Measurements from ENCODE around the gene ZBED4.

Gene ZBED4

DNA sequence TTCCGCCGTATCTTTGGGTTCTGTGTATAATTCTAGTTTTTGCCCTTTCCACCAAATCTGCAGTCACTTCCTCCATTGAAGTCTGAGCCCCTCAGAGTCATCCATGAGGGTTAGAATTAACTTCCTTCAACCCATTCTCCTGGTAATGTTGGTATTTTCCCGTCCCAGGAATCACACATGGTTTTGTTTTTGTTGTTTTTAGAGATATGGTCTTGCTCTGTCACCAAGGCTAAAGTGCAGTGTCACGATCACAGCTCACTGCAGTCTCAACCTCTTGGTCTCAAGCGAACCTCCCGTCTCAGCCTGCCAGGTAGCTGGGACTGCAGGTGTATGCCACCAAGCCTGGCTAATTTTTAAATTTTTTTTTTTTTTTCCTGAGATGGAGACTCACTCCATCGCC, 18.7 kb downstream of the ZBED4 start:
- DNase-seq (ENCODE audit: insufficient read length) = no peak
- TF ChIP-seq TAF1 (IDR thresholded peaks at IDR 0.05; ENCODE audit: borderline replicate concordance, low read depth, low read length) (no peak), POLR2AphosphoS5 (IDR thresholded peaks at IDR 0.05; ENCODE audit: low read depth, low read length) (no peak), POLR2A (IDR thresholded peaks at IDR 0.05; ENCODE audit: low read depth, low read length) (no peak)
- FAIRE-seq = no peak

DNA sequence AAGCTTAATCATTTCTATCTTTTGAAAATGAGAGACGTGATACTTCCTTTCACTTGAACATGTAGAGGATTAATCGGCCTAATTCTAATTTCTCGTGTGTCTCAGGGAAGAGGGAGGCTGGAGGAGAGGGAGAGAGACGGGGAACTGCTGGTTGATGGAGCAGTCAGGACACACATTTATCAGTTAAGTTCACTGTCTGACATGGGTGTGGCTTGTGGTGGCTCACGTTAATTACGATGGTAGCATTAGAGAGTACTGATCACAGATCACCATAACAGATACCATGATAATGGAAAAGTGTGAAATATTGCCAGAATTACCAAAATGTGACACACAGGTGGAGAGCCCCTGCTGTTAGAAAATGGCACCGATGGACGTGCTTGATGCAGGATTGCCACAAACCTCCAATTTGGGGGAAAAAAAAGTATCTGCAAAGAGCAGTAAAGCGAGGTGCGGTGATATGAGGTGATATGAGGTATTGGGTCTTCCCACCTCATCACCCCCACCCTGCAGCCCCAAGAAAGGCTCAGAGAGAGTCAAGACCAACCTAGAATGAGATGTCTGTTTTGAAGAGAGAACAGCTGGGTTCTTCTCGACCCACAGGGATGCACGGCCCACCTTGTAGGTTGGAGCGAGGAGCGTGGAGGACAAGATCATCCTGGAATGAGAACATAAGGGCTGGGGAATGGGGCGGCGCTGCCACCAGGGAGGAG, 19.7 kb downstream of the ZBED4 start:
- DNase-seq (ENCODE audit: insufficient read length) (no peak), FAIRE-seq (no peak)
- TF ChIP-seq POLR2AphosphoS5 (IDR thresholded peaks at IDR 0.05; ENCODE audit: low read depth, low read length) (no peak), POLR2A (IDR thresholded peaks at IDR 0.05; ENCODE audit: low read depth, low read length) (no peak), TAF1 (IDR thresholded peaks at IDR 0.05; ENCODE audit: borderline replicate concordance, low read depth, low read length) (no peak)

DNA sequence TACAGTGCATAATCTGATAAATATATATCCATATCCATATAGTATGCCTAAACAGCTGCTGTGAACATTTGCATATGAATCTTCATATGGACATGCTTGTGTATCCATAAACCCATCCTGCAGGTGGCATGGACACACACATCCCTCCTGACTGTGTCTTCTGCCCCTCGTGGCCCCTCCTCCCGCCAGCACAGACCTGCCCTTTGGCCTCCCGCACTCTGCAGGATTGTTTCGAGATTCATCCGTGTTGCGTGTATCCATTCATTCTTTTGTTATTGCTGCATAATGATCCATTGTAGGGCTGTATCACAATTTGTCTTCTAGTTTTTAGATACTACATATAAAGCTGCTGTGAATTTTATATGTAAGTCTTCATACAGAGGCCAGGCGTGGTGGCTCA, 24.0 kb downstream of the ZBED4 start:
- FAIRE-seq (no peak), DNase-seq (ENCODE audit: insufficient read length) (no peak)
- no peak for TF ChIP-seq POLR2AphosphoS5 (IDR thresholded peaks at IDR 0.05; ENCODE audit: low read depth, low read length)
- no peak for TF ChIP-seq TAF1 (IDR thresholded peaks at IDR 0.05; ENCODE audit: borderline replicate concordance, low read depth, low read length)
- TF ChIP-seq POLR2A (IDR thresholded peaks at IDR 0.05; ENCODE audit: low read depth, low read length) = no peak

DNA sequence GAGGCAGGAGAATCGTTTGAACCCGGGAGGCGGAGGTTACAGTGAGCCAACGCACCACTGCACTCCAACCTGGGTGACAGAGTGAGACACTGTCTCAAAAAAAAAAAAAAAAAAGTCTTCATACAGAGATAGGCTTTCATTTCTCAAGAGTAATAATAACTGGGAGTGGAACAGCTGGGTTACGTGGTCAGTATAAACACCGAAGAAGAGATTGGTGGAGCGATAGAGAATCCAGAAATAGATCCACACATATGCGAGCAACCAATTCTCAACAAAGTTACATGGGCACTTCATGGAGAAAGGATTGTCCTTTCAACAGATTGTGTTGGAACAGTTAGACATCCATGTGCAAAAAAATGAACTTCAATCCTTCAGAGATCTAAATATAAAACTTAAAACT, 24.6 kb downstream of the ZBED4 start:
- TF ChIP-seq POLR2A (IDR thresholded peaks at IDR 0.05; ENCODE audit: low read depth, low read length) (no peak), TAF1 (IDR thresholded peaks at IDR 0.05; ENCODE audit: borderline replicate concordance, low read depth, low read length) (no peak), POLR2AphosphoS5 (IDR thresholded peaks at IDR 0.05; ENCODE audit: low read depth, low read length) (no peak)
- FAIRE-seq (no peak), DNase-seq (ENCODE audit: insufficient read length) (no peak)

DNA sequence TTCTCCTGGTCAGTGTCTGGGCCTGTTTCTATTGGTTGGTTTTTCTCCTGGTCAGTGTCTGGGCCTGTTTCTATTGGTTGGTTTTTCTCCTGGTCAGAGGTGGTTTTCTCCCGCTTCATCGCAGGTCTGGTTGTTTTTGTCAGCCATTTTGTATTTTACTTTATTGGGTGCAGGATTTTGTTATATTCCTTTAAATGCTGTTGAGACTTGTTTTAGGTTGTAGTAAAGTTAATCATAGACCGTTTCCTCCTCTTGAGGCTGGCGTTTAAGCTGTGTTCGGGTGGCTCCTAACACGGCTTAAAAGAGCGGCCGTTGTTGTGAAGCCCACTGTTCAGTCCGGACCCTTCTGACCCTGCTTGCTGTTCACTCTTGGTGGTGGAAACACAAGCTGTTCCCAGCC, 26.2 kb downstream of the ZBED4 start:
- DNase-seq (ENCODE audit: insufficient read length) (no peak), FAIRE-seq (no peak)
- TF ChIP-seq POLR2AphosphoS5 (IDR thresholded peaks at IDR 0.05; ENCODE audit: low read depth, low read length) (no peak), POLR2A (IDR thresholded peaks at IDR 0.05; ENCODE audit: low read depth, low read length) (no peak), TAF1 (IDR thresholded peaks at IDR 0.05; ENCODE audit: borderline replicate concordance, low read depth, low read length) (no peak)

DNA sequence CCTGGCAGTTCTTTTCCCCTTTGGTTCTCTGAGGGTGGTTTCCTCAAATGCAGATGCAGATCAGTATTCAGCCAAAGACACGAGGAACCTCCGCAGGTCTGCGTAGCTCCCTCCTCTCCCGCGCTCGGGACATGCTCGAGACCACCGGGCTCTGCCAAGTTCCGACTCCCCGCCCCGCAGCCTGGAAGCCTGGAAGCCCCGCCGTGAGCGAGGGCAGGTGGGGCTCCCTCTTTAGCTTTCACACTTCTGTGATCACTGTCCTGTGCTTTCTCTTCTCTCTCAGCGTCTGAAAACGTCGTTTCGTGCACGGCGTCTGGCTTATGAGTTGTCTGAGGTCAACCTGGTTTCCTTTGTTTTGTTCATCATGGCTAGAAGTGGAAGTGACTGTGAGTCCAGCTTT, 26.6 kb downstream of the ZBED4 start:
- FAIRE-seq (no peak), DNase-seq (ENCODE audit: insufficient read length) (peak; percentile 44)
- TF ChIP-seq POLR2AphosphoS5 (IDR thresholded peaks at IDR 0.05; ENCODE audit: low read depth, low read length) (no peak), POLR2A (IDR thresholded peaks at IDR 0.05; ENCODE audit: low read depth, low read length) (peak; percentile 54; the same call in 1 of the 2 replicates)

DNA sequence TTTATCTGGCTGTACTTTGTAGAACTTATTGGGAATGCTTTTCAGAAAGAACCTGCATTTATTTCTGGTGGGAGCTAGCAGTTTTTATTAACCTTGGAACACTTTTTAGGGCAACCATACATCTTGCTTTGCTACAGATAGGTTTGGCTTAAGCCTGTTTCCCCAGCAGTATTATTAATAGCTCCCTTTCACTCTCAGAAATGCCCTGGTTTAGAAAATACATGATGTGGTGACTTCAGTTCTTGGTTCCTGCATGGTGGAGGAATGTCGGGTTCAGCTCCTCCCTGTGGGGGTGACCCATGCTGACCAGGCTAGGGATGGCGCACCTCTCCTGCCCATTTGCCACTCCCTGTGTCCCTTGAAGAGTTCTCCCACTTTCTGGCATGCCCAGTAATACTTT, 28.2 kb downstream of the ZBED4 start:
- DNase-seq (ENCODE audit: insufficient read length) (no peak), FAIRE-seq (peak; percentile 48)
- TF ChIP-seq POLR2AphosphoS5 (IDR thresholded peaks at IDR 0.05; ENCODE audit: low read depth, low read length) = no peak

DNA sequence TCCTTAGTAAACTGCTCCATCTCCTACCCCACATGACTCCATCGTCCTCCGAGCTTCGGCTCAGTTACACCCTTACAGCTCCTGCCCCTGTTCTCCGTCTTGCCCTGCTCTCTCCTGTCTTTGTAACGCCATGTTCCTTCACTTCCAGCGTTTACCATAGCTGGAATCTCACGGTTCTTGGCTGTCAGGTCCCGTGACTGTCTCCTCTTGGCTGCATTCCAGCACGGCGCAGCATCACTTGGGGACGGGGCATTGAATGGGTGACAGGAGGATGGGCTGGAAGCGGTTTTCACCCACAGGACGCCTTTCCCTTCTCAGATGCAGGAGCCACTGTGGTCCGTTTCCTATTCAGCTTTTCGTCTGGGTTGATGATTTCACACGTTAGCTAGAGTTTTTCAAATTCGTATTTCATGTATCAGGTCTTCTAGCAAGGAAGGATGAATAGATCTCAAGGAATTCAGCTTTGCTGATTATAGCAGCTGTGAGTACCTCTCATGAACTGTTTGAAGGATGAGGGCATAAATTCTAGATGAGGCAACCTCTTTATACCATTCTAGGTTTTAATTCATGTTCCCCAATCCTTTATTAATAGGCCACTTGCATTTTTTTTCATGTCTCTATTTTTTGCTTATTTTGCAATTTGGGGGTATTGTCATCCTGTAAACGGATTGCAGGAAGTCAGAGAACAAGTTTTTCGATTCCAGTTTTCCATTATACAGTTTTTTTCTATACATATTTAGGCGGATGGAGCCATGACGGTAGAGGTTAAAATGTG, 29.1 kb downstream of the ZBED4 start:
- TF ChIP-seq TAF1 (IDR thresholded peaks at IDR 0.05; ENCODE audit: borderline replicate concordance, low read depth, low read length) (no peak), POLR2AphosphoS5 (IDR thresholded peaks at IDR 0.05; ENCODE audit: low read depth, low read length) (no peak), POLR2A (IDR thresholded peaks at IDR 0.05; ENCODE audit: low read depth, low read length) (no peak)
- FAIRE-seq (no peak), DNase-seq (ENCODE audit: insufficient read length) (no peak)

DNA sequence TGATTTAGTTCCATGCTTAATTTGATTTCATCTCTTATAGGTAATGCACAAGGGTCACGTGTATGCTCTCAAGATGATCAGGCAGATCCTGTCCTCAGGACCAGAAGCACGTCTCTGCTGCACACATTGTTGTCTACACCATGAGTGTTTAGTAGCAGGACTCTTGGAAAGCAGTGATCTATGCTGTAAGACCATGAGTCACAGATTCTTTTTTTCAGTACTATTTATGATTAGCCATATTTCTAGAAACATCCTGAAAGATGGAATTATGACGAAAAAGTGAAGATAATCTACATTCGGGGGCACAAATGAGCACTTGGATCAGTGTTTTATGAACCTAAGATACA, 29.6 kb downstream of the ZBED4 start:
- TF ChIP-seq TAF1 (IDR thresholded peaks at IDR 0.05; ENCODE audit: borderline replicate concordance, low read depth, low read length) = no peak
- no peak for TF ChIP-seq POLR2A (IDR thresholded peaks at IDR 0.05; ENCODE audit: low read depth, low read length)
- TF ChIP-seq POLR2AphosphoS5 (IDR thresholded peaks at IDR 0.05; ENCODE audit: low read depth, low read length) = no peak
- FAIRE-seq (no peak), DNase-seq (ENCODE audit: insufficient read length) (no peak)

DNA sequence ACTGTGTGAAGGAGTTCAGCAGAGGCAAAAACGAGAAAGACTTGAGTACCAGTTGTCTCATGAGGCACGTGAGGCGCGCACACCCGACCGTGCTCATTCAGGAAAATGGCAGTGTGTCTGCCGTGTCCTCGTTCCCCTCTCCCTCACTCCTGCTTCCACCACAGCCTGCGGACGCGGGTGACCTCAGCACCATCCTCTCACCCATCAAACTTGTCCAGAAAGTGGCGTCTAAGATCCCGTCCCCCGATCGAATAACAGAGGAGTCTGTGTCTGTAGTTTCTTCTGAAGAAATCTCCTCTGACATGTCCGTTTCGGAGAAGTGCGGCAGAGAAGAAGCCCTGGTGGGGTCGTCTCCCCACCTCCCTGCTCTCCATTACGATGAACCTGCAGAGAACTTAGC, 30.4 kb downstream of the ZBED4 start:
- DNase-seq (ENCODE audit: insufficient read length) (no peak), FAIRE-seq (no peak)
- no peak for TF ChIP-seq TAF1 (IDR thresholded peaks at IDR 0.05; ENCODE audit: borderline replicate concordance, low read depth, low read length)
- no peak for TF ChIP-seq POLR2A (IDR thresholded peaks at IDR 0.05; ENCODE audit: low read depth, low read length)
- no peak for TF ChIP-seq POLR2AphosphoS5 (IDR thresholded peaks at IDR 0.05; ENCODE audit: low read depth, low read length)

DNA sequence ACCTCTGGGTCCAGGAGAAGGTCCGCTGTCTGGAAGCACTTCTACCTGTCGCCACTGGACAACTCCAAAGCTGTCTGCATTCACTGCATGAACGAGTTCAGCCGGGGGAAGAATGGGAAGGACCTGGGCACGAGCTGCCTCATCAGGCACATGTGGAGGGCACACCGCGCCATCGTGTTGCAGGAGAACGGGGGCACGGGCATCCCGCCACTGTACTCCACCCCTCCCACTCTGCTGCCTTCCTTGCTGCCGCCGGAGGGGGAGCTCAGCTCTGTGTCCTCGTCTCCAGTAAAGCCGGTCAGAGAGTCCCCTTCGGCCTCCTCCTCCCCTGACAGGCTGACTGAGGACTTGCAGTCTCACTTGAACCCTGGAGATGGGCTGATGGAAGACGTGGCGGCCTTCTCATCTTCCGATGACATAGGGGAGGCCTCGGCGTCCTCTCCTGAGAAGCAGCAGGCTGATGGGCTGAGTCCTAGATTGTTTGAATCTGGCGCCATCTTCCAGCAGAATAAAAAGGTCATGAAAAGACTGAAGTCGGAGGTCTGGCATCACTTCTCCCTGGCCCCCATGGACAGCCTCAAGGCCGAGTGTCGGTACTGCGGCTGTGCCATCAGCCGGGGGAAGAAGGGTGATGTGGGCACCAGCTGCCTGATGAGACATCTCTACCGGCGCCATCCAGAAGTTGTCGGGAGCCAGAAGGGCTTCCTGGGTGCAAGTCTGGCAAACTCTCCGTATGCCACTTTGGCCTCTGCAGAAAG, 31.0 kb downstream of the ZBED4 start:
- no peak for TF ChIP-seq POLR2A (IDR thresholded peaks at IDR 0.05; ENCODE audit: low read depth, low read length)
- no peak for TF ChIP-seq POLR2AphosphoS5 (IDR thresholded peaks at IDR 0.05; ENCODE audit: low read depth, low read length)
- TF ChIP-seq TAF1 (IDR thresholded peaks at IDR 0.05; ENCODE audit: borderline replicate concordance, low read depth, low read length) = no peak
- no peak for FAIRE-seq
- no peak for DNase-seq (ENCODE audit: insufficient read length)

DNA sequence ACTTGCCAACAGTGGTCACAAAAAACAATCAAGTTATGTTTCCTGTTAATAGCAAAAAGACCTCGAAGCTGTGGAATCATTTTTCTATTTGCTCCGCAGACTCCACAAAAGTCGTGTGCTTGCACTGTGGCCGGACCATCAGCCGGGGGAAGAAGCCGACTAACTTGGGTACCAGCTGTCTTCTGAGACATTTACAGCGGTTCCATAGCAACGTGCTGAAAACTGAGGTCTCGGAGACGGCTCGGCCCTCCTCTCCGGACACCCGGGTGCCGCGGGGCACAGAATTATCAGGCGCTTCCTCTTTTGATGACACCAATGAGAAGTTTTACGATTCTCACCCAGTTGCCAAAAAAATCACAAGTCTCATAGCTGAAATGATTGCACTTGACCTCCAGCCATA, 31.6 kb downstream of the ZBED4 start:
- peak; percentile 9 for FAIRE-seq
- no peak for DNase-seq (ENCODE audit: insufficient read length)
- TF ChIP-seq POLR2AphosphoS5 (IDR thresholded peaks at IDR 0.05; ENCODE audit: low read depth, low read length) (no peak), TAF1 (IDR thresholded peaks at IDR 0.05; ENCODE audit: borderline replicate concordance, low read depth, low read length) (no peak), POLR2A (IDR thresholded peaks at IDR 0.05; ENCODE audit: low read depth, low read length) (no peak)
